HG02870 (cell line): Measurements from ENCODE around the gene CFAP54.
"Not testable (repeated sequence)": the region's sequence is repeated elsewhere in the genome, so short reads cannot be mapped to it uniquely, and the experiment has no call there.

Experiments used
- ATAC-seq: cut with Tn5 transposase; IDR thresholded peaks from one replicate; pipeline ENCODE4 v1.9.1; 2021; ENCODE audit warnings: mild to moderate bottlenecking, moderate library complexity; ENCODE audit not compliant: unreplicated experiment

The CFAP54 gene

GRCh38 chr12:96605684-96606083 is 116.3 kb downstream of the CFAP54 start:
- ATAC-seq, result no peak

GRCh38 chr12:96606134-96606533 is 116.8 kb downstream of the CFAP54 start:
- ATAC-seq, result no peak

GRCh38 chr12:96606644-96607043 is 117.3 kb downstream of the CFAP54 start:
- no peak for ATAC-seq

GRCh38 chr12:96617178-96617577 is 127.8 kb downstream of the CFAP54 start:
- no peak for ATAC-seq

- ATAC-seq, result no peak
Observed at GRCh38 chr12:96623155-96623554, 133.8 kb downstream of the CFAP54 start.

GRCh38 chr12:96623656-96624217 is 134.4 kb downstream of the CFAP54 start:
- no peak for ATAC-seq

- ATAC-seq, result no peak
Observed at GRCh38 chr12:96635844-96636243, 146.5 kb downstream of the CFAP54 start.

- no peak for ATAC-seq
Observed at GRCh38 chr12:96636895-96637294, 147.5 kb downstream of the CFAP54 start.

GRCh38 chr12:96648923-96649322 is 159.5 kb downstream of the CFAP54 start:
- no peak for ATAC-seq

GRCh38 chr12:96652870-96653269 is 163.5 kb downstream of the CFAP54 start:
- ATAC-seq, result no peak

- ATAC-seq, result no peak
Observed at GRCh38 chr12:96658075-96658474, 168.7 kb downstream of the CFAP54 start.

GRCh38 chr12:96669786-96670185 is 180.4 kb downstream of the CFAP54 start:
- ATAC-seq, result no peak

GRCh38 chr12:96670334-96670899 is 181.0 kb downstream of the CFAP54 start:
- no peak for ATAC-seq

- ATAC-seq, result not testable (repeated sequence)
Observed at GRCh38 chr12:96675519-96675918, 186.1 kb downstream of the CFAP54 start.

GRCh38 chr12:96677363-96677762 is 188.0 kb downstream of the CFAP54 start:
- no peak for ATAC-seq

GRCh38 chr12:96687719-96688118 is 198.3 kb downstream of the CFAP54 start:
- ATAC-seq, result no peak

- ATAC-seq, result no peak
Observed at GRCh38 chr12:96698521-96698920, 209.1 kb downstream of the CFAP54 start.

- no peak for ATAC-seq
Observed at GRCh38 chr12:96698965-96699364, 209.6 kb downstream of the CFAP54 start.

- no peak for ATAC-seq
Observed at GRCh38 chr12:96701856-96702255, 212.5 kb downstream of the CFAP54 start.

- ATAC-seq, result no peak
Observed at GRCh38 chr12:96710127-96710745, 220.9 kb downstream of the CFAP54 start.

- no peak for ATAC-seq
Observed at GRCh38 chr12:96711364-96711763, 222.0 kb downstream of the CFAP54 start.

- ATAC-seq, result no peak
Observed at GRCh38 chr12:96714199-96714598, 224.8 kb downstream of the CFAP54 start.
